Measurements from ENCODE around the gene UBA6.
A peak's percentile ranks its signal among the peaks of the same experiment; 100 is the strongest.

UBA6 gene

GRCh38 chr4:67702166-67702565 lies 1.2 kb upstream of the UBA6 start:
- H3K4me3 ChIP-seq (ENCODE audit: control insufficient read depth, low read depth, low read length), result peak overlapping the region; percentile 74
- no peak for TF ChIP-seq CTCF (conservative IDR thresholded peaks at IDR 0.05; ENCODE audit: control insufficient read depth, insufficient read depth, low read depth, low read length)
- DNase-seq (ENCODE audit: low read depth), result no peak

DNA sequence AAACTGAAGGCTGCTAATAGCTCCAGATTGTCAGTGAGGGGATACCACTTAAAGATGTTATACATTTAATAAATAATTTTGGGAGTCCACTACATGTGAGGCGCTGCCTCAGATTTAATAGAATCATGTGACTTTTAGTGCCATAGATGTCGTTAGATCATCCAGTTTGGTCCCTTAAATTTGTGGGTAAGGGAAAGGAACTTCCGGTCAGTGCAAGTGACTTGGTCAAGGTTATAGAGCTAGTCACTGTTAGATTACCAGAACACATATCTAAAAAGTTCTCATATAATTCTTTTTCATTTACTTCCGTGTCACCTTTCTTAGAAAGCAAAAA lies 529 bp upstream of the UBA6 start:
- DNase-seq (ENCODE audit: low read depth), result no peak
- H3K4me3 ChIP-seq (ENCODE audit: control insufficient read depth, low read depth, low read length), result peak overlapping the region; percentile 74
- TF ChIP-seq CTCF (conservative IDR thresholded peaks at IDR 0.05; ENCODE audit: control insufficient read depth, insufficient read depth, low read depth, low read length), result no peak

- H3K4me3 ChIP-seq (ENCODE audit: control insufficient read depth, low read depth, low read length), result peak overlapping the region; percentile 74
- TF ChIP-seq CTCF (conservative IDR thresholded peaks at IDR 0.05; ENCODE audit: control insufficient read depth, insufficient read depth, low read depth, low read length), result no peak
- DNase-seq (ENCODE audit: low read depth), result peak; percentile 24
These were observed 728 bp downstream of the UBA6 start for GRCh38 chr4:67700116-67700737.

- no peak for DNase-seq (ENCODE audit: low read depth)
- peak overlapping the region; percentile 74 for H3K4me3 ChIP-seq (ENCODE audit: control insufficient read depth, low read depth, low read length)
- TF ChIP-seq CTCF (conservative IDR thresholded peaks at IDR 0.05; ENCODE audit: control insufficient read depth, insufficient read depth, low read depth, low read length), result no peak
These were observed 1.4 kb downstream of the UBA6 start for GRCh38 chr4:67699603-67700002.

- no peak for DNase-seq (ENCODE audit: low read depth)
- H3K4me3 ChIP-seq (ENCODE audit: control insufficient read depth, low read depth, low read length), result no peak overlapping the region
- TF ChIP-seq CTCF (conservative IDR thresholded peaks at IDR 0.05; ENCODE audit: control insufficient read depth, insufficient read depth, low read depth, low read length), result no peak
These were observed 2.9 kb downstream of the UBA6 start for GRCh38 chr4:67697860-67698687.

- no peak for DNase-seq (ENCODE audit: low read depth)
- TF ChIP-seq CTCF (conservative IDR thresholded peaks at IDR 0.05; ENCODE audit: control insufficient read depth, insufficient read depth, low read depth, low read length), result no peak
These were observed 4.9 kb downstream of the UBA6 start for GRCh38 chr4:67696061-67696460.

More at GRCh38 chr4:67696061-67696460, 4.9 kb downstream of the UBA6 start:
- H3K4me3 ChIP-seq (ENCODE audit: control insufficient read depth, low read depth, low read length), result no peak overlapping the region
